Inferior parietal cortex (tissue), 1 donor: ENCODE results near the gene THRSP.
"Not testable (repeated sequence)": the region's sequence is repeated elsewhere in the genome, so short reads cannot be mapped to it uniquely, and the experiment has no call there.

ENCODE experiments used
- DNase-seq: peaks from one replicate; pipeline ENCODE4 v3.0.0-alpha.2; 2016; ENCODE audit errors: extremely low spot score

The THRSP gene

GRCh38 chr11:78066471-78066870 is 2.8 kb downstream of the THRSP start:
- DNase-seq, result no peak

- no peak for DNase-seq
Observed at GRCh38 chr11:78067704-78068103, 4.0 kb downstream of the THRSP start.

GRCh38 chr11:78069465-78069864 is 5.8 kb downstream of the THRSP start:
- no peak for DNase-seq

GRCh38 chr11:78070621-78071020 is 7.0 kb downstream of the THRSP start:
- no peak for DNase-seq

- no peak for DNase-seq
Observed at GRCh38 chr11:78071717-78072116, 8.1 kb downstream of the THRSP start.

- no peak for DNase-seq
Observed at GRCh38 chr11:78072455-78072854, 8.8 kb downstream of the THRSP start.

- no peak for DNase-seq
Observed at GRCh38 chr11:78074756-78075155, 11.1 kb downstream of the THRSP start.

- no peak for DNase-seq
Observed at GRCh38 chr11:78076733-78077403, 13.2 kb downstream of the THRSP start.

GRCh38 chr11:78077592-78077991 is 13.9 kb downstream of the THRSP start:
- not testable (repeated sequence) for DNase-seq

- no peak for DNase-seq
Observed at GRCh38 chr11:78078218-78079167, 14.8 kb downstream of the THRSP start.

- peak; percentile 84 for DNase-seq
Observed at GRCh38 chr11:78079232-78080083, 15.8 kb downstream of the THRSP start, which contains the start of gene NDUFC2. Gene NDUFC2 (minus strand): TSS chr11:78079862. CDS start chr11:78079744, 118 bp downstream.

GRCh38 chr11:78080084-78080817 is 16.6 kb downstream of the THRSP start:
- DNase-seq, result no peak

- DNase-seq, result no peak
Observed at GRCh38 chr11:78080818-78081495, 17.3 kb downstream of the THRSP start.

- no peak for DNase-seq
Observed at GRCh38 chr11:78081583-78081982, 17.9 kb downstream of the THRSP start.

- DNase-seq, result no peak
Observed at GRCh38 chr11:78082146-78082545, 18.5 kb downstream of the THRSP start.

GRCh38 chr11:78083021-78083420 is 19.4 kb downstream of the THRSP start:
- no peak for DNase-seq

- DNase-seq, result not testable (repeated sequence)
Observed at GRCh38 chr11:78084506-78084905, 20.8 kb downstream of the THRSP start.

GRCh38 chr11:78085972-78086371 is 22.3 kb downstream of the THRSP start:
- DNase-seq, result no peak

GRCh38 chr11:78086521-78087074 is 22.9 kb downstream of the THRSP start:
- not testable (repeated sequence) for DNase-seq

GRCh38 chr11:78094250-78094649 is 30.6 kb downstream of the THRSP start:
- DNase-seq, result no peak
